KOPT-K1 (cell line): Measurements from ENCODE around the gene SRPK3.

ENCODE experiments used
- H3K27ac ChIP-seq: fragments of 200-600 bp; sonication (generic); 2 replicates; pipeline ENCODE4 v1.5.1; 2016; ENCODE audit warnings: antibody characterized with exemption, mild to moderate bottlenecking, low read depth, low read length; ENCODE audit not compliant: poor library complexity, severe bottlenecking
- H3K36me3 ChIP-seq: fragments of 200-600 bp; sonication (generic); 2 replicates; pipeline ENCODE4 v1.5.1; 2017; ENCODE audit warnings: antibody characterized with exemption, mild to moderate bottlenecking, low read length, moderate library complexity; ENCODE audit not compliant: insufficient read depth
- H3K9me3 ChIP-seq: fragments of 200-600 bp; sonication (generic); 2 replicates; pipeline ENCODE4 v1.5.1; 2017; ENCODE audit warnings: antibody characterized with exemption, low read length, mild to moderate bottlenecking; ENCODE audit not compliant: insufficient read depth, poor library complexity, severe bottlenecking

SRPK3 gene

GRCh38 chrX:153764786-153765137, 16.1 kb upstream of the SRPK3 start:
- Histone ChIP-seq H3K27ac (no peak overlapping the region), H3K9me3 (no peaks in the 10 kb centered on the region), H3K36me3 (no peaks in the 10 kb centered on the region)

- Histone ChIP-seq H3K9me3 (no peaks in the 10 kb centered on the region), H3K27ac (peak overlapping the region; percentile 51), H3K36me3 (no peaks in the 10 kb centered on the region)
Observed at GRCh38 chrX:153765138-153766079, 15.4 kb upstream of the SRPK3 start.

- Histone ChIP-seq H3K9me3 (no peaks in the 10 kb centered on the region), H3K36me3 (no peaks in the 10 kb centered on the region), H3K27ac (peak overlapping the region; percentile 51)
Observed at GRCh38 chrX:153766098-153766817, 14.6 kb upstream of the SRPK3 start.

- no peaks in the 10 kb centered on the region for H3K9me3 ChIP-seq
- no peaks in the 10 kb centered on the region for H3K36me3 ChIP-seq
- peak overlapping the region; percentile 51 for H3K27ac ChIP-seq
Observed at GRCh38 chrX:153766871-153767673, 13.8 kb upstream of the SRPK3 start.

- Histone ChIP-seq H3K36me3 (no peaks in the 10 kb centered on the region), H3K27ac (peak overlapping the region; percentile 5), H3K9me3 (no peaks in the 10 kb centered on the region)
Observed at GRCh38 chrX:153767674-153768055, 13.2 kb upstream of the SRPK3 start.

- Histone ChIP-seq H3K9me3 (no peaks in the 10 kb centered on the region), H3K27ac (peak overlapping the region; percentile 5), H3K36me3 (no peaks in the 10 kb centered on the region)
Observed at GRCh38 chrX:153768311-153769157, 12.3 kb upstream of the SRPK3 start.

- Histone ChIP-seq H3K9me3 (no peaks in the 10 kb centered on the region), H3K27ac (no peak overlapping the region), H3K36me3 (no peaks in the 10 kb centered on the region)
Observed at GRCh38 chrX:153769158-153769864, 11.5 kb upstream of the SRPK3 start.

- no peak overlapping the region for H3K27ac ChIP-seq
- H3K36me3 ChIP-seq: no peaks in the 10 kb centered on the region
- no peaks in the 10 kb centered on the region for H3K9me3 ChIP-seq
Observed at GRCh38 chrX:153769865-153770600, 10.8 kb upstream of the SRPK3 start.

- Histone ChIP-seq H3K36me3 (no peaks in the 10 kb centered on the region), H3K27ac (no peak overlapping the region), H3K9me3 (no peaks in the 10 kb centered on the region)
Observed at GRCh38 chrX:153770601-153771414, 10.0 kb upstream of the SRPK3 start.

- Histone ChIP-seq H3K9me3 (no peaks in the 10 kb centered on the region), H3K27ac (no peak overlapping the region), H3K36me3 (no peaks in the 10 kb centered on the region)
Observed at GRCh38 chrX:153771415-153772315, 9.2 kb upstream of the SRPK3 start.

GRCh38 chrX:153772316-153773217, 8.3 kb upstream of the SRPK3 start:
- Histone ChIP-seq H3K9me3 (no peaks in the 10 kb centered on the region), H3K36me3 (no peaks in the 10 kb centered on the region), H3K27ac (no peak overlapping the region)
